CD4-positive, alpha-beta T cell treated with Interleukin-10 for 1 hour (primary cell): ENCODE measurements around the gene TTC33.
A peak's percentile ranks its signal among the peaks of the same experiment; 100 is the strongest.

Experiments used
- DNase-seq: peaks from one replicate; pipeline ENCODE4 v3.0.0-alpha.2; 2020

The TTC33 gene

DNA sequence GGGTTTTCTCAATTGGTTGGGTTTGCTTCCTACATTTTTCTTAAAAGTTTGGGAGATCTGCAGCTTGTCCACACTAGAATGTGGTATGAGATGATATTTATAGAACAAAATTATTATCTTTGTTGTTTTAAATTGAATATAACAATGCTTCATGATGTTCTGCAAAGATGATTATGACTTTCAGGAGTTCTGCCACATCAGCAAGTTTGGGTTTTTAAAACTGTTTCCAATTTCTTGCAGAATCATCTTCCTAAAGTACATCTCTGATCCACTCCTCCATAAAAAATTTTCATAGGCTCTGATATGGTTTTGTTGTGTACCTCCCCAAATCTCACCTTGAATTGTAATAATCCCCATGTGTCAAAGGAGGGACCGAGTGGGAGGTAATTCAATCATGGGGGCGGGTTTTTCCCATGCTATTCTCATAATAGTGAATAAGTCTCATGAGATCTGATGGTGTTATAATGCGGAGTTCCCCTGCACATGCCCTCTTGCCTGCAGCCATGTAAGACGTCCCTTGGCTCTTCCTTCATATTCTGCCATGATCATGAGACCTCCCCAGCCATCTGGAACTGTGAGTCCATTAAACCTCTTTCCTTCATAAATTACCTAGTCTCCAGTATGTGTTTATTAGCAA, 195.2 kb downstream of the TTC33 start:
- no peak for DNase-seq

DNA sequence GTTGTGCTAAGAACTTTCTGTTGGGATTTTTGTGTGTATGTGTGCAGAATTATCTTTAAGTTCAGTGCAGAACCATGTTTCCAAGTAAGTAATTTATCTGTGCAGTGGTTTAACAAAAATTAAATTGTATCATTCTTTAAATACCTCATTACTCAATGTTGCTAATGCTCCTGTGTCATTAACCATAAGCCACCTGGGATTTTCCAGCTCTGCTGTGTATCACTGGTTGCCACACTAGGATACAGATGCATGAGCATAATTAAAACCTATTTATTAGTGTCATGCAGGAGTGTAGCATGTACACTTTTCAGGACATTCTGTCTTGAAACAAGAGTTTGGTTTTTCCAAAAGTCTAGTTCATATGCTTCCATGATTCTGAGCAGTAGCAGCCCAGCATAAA, 196.5 kb downstream of the TTC33 start:
- DNase-seq: no peak

DNA sequence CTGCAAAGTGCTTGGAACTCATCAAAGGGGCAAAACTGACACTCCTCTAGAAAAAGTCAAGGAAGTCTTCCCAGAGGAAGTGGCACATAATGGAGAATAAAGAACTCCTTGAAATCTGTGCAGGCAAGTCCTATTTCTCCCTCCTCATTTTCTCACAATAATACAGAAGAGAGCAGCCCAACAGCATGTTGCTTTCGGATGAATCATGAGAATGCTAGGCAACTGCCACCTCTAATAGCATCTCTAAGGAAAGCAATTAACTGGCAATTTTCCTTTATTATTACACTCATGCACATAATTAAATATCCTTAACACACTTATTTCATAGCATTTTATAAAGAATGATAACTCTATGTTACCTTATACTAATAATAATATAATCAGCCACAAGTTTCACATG, 198.3 kb downstream of the TTC33 start:
- no peak for DNase-seq

DNA sequence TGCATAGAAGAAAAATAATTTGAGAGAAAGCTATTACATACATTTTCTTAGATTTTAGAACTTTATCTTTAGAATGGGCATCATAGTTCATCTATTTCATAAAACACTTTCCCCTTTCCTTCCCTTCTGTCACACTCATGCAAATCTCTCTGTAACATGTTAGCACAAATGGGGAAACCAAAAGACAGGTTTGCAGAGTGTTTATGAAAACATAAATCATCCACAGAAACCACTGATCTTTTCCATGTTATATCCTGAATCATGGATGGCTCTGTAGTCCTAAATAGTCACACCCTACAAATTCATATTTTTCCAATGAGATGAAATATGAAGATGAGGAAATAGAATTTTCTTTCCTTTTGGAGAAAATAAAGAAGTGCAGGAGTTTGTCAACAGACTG, 198.9 kb downstream of the TTC33 start:
- DNase-seq: no peak

GRCh38 chr5:40555886-40556285, 199.9 kb downstream of the TTC33 start:
- no peak for DNase-seq

DNA sequence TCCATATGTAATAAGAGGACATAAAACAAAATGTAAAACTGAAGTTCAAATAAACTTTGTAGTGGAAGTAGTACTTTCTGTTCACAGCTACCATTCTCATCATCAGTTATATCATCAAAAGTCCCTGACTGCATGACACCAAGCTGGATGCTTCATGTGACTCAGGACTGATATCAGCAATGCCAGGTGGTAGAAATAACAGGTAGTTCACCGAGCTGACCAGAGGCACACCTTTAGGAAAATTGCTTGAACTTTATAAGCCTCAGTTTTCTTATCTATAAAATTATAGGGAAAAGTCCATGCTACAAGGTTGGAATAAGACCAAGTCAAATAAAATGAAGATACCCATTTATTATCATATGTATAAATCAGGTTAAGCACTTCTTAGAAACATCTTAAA, 200.9 kb downstream of the TTC33 start:
- no peak for DNase-seq

DNA sequence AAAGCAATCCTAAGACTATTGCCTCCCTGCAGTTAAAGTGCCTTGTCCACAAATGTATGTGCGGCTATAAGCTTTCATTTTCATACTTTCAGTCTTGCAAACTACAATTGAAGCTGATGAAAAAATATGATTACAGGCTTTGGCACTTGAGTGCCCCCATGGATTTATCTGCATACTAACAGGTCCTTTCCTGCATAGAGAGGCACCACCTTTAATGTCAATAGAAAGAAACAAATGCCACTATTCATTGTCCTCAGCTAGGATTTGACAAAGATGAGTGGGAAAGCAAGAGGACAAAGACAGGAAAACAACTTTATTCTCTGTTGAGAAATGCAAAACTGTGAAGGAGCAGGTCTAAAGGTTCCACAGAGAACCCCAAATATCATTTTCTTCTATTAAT, 201.7 kb downstream of the TTC33 start:
- no peak for DNase-seq

GRCh38 chr5:40552981-40553380, 202.8 kb downstream of the TTC33 start:
- DNase-seq: no peak

DNA sequence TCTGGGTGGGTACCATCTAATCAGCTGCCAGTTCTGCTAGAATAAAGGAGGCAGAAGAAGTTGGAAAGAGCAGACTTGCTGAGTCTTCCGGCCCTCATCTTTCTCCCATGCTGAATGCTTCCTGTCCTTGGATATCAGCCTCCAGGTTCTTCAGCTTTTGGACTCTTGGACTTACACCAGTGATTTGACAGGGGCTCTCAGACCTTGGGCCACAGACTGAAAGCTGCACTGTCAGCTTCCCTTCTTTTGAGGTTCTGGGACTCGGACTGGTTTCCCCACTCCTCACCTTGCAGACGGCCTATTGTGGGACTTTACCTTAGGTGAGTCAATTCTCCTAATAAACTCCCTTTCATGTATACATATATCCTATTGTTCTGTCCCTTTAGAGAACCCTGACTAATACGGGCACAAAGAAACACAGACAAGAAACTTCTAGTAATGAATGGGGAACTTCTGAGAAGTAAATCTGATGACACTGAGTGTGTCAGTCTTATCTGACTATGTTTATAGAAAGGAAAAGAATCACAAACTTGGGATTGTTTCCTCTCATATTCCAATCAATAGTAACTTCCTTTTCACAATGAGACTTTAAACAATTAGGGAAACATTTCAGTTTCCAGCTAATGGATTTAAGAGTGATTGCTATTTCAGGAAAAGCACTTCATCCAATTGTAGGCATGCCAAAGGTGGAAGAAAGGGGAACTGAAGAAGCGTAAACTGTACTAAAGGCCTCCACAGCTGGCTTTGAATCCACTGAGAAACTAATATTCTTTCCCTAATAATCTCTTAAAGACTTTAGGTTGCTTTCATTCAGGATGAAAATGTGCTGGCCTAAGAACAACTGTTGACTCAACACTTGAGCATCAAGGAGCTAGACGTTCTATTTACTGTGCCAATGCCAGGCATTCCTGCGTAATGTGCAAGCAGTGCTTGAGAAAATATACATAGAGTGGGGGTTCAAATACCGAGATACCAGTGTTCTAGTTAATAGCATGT, 204.0 kb downstream of the TTC33 start:
- DNase-seq: no peak

- DNase-seq: no peak
These were observed 205.3 kb downstream of the TTC33 start for GRCh38 chr5:40550481-40550880.

- DNase-seq: no peak
These were observed 206.1 kb downstream of the TTC33 start for GRCh38 chr5:40549616-40550015.

DNA sequence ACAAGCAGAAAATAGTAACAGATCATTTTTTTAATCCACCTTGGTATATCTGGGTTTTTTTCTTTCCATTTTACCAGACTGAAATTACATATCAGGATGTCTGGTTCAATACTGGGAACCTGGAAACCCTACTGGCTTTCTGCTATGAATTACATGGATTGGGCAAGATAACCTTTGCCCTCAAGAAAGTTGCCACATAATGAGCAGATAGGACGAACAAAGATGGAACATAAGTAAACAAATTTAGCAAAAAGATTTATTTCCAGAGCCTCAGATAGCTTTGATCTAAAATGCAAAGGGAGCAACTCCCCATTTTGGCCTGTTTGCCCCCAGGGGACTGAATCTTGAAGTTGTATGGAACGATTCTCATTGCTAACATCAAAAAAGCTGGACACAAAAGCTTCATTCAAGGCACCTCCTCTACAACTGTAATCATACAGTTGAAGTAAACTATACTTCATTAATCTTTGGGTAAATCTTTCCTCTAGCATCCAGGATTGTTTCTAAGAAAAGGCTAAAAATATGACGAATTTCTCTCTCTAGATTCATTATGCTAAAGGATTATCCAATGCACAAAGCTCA, 207.7 kb downstream of the TTC33 start:
- no peak for DNase-seq

DNA sequence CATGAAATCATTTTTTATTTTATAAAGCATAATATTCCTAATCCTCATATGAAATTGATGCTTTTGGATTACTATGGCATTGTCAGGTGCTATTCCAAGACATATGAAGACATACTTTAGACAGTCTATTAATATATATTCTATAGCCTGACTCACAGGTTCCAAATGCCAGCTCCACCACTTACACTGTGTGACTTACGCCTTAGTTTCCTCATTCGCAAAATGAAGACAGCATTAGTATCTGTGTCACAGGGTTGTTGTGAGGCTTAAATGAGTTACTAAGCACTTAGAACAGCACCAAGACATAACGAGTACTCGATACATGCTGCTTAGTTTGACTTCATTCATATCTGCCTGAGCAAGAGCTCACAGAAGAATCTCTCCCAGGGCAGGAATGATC, 208.2 kb downstream of the TTC33 start:
- DNase-seq: no peak

- DNase-seq: no peak
These were observed 215.5 kb downstream of the TTC33 start for GRCh38 chr5:40540301-40540700.

- DNase-seq: no peak
These were observed 231.1 kb downstream of the TTC33 start for GRCh38 chr5:40524677-40525076.

DNA sequence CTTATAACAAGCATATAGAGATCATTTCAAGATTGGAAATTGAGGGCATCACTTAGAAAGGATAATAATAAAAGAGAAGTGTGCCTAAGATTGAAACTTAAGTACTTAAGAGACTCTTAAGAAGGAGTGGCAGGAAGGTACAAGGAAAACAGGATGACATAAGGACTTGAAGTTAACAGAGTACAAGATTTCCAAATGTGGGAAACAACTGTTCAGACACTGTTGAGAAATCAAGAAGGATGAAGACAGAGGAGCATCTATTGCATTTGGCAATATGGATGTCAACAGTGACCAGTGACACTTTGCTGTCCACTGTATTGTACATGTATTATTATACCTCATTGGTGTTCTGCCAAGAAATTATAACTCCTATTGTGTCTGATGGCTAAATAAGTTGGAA, 233.8 kb downstream of the TTC33 start:
- no peak for DNase-seq

DNA sequence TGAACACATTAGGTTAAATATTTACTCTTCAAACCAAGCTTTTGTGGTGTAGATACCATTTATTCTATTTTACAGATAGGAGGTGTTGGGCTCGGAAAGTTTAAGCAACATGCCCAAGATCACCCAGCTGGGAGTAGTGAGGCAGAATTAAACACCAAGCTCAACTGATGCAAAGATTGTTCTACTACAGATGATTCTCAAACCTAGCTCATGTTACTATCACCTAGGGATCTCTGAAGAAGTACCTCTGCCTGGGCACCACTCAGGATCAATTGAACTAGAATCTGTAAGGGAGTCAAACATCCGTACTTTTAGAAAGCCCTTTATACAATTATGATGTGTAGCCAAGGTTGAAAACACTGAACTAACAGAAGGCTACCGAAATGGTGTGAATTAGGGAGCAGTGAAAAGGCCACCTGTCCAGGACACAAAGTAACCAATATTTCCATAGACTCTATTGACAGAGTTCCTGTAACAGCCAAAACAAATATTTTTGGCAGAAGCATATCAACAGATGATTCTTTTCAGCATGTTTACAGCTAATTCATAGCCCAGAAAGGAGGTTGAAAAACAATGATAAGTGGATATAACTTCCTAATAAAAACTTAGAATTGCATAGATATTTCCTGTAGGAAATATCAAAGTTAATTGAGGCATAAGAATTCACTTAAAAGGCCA, 234.5 kb downstream of the TTC33 start:
- no peak for DNase-seq

DNA sequence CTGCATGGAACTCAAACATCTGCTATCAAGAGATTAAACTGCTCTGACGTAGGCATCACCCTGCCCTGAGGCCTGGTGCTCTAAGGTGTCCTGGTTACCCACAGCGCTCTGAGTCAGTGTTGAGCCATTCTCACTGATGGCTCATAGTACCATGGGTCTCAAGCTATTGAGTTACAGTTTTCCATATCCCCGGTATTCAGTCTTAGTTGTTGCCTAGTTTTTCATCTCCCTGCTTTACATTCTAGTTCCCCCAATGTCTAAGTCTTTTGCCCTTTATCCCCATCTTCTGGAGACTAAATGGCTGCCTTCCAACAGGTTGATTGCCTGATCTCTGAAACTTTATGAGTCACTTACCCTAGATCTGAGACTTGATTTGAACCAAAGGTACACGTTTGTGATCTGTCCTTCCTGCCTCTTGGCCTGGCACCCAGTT, 237.3 kb downstream of the TTC33 start:
- DNase-seq: no peak

- DNase-seq: no peak
These were observed 240.3 kb downstream of the TTC33 start for GRCh38 chr5:40515476-40515875.

DNA sequence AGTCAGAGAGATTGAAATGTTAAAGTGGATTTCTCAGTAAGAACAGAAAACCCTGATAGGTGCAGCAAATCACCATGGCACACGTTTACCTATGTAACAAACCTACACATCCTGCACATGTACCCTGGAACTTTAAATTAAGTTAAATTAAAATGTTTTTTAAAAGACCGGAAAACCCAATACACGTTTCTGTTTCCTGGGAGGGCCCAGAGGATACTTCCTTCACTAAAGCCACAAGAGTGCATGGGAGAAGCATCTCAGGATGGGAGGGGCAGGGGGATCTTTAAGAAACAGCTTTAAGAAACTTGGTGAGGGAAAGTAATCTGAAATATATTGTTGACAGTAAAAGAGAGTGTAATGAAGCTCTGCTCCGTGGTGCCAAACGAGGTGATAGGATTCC, 240.8 kb downstream of the TTC33 start:
- peak; percentile 30 for DNase-seq

DNA sequence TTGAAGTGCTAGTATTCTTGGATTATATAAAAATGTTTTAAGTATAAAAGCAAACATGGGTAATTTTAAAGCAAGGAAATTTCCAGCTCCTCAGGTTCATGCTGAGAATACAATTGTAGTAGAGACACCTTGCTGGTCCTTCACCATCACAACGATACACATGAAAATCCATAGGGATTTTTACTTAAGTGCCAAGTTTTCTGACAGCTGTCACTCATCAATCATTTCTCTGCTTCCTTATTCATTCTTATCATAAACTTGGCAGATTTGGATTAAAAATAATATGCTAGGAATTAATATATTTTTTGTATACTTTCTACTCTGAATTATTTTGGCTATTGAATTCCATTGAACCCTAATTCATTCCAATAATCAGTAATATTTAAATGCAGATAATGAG, 244.0 kb downstream of the TTC33 start:
- DNase-seq: no peak

DNA sequence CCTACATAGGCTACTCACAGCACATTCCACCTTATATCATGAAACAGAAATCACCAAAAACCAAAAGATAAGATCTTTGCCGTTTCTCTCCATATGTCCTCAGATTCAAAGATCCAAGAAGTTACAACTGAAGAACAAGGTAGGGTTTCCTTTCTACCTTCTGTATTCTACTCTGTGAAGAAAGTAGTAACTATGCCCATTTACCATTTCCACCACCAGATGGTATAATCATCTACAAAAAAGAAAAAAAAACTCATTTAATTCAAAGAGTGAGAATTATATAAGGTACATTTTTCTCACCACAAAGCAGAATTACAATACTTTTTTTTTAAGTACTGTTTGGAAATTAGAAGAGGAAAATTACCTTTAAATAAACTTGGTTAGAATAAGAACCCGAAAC, 248.7 kb downstream of the TTC33 start:
- peak; percentile 25 for DNase-seq

GRCh38 chr5:40505031-40505430, 250.7 kb downstream of the TTC33 start:
- no peak for DNase-seq
